Memory B cell (primary cell): Measurements from ENCODE around the gene ALDH3B2.
"Not testable (repeated sequence)": the region's sequence is repeated elsewhere in the genome, so short reads cannot be mapped to it uniquely, and the experiment has no call there.

Source experiments
- ATAC-seq: fragments of 150-1000 bp; cut with Tn5 transposase; 2 replicates; pipeline ENCODE4 v1.10.0; 2021; ENCODE audit warnings: low read depth, mild to moderate bottlenecking, moderate library complexity
- DNase-seq, 2 donors: peaks; one replicate each; pipeline ENCODE4 v3.0.0; 2022; ENCODE audit warnings: low spot score in 2 of 2
- H3K27ac Mint-ChIP-seq: one replicate; pipeline ENCODE4 v1.8.0; 2022; ENCODE audit warnings: mild to moderate bottlenecking, moderate library complexity, mixed read lengths
- H3K27me3 Mint-ChIP-seq: one replicate; pipeline ENCODE4 v1.8.0; 2022; ENCODE audit warnings: mixed read lengths
- H3K36me3 Mint-ChIP-seq: one replicate; pipeline ENCODE4 v1.8.0; 2022; ENCODE audit warnings: mild to moderate bottlenecking, mixed read lengths
- H3K4me1 Mint-ChIP-seq: one replicate; pipeline ENCODE4 v1.8.0; 2022; ENCODE audit warnings: mixed read lengths
- H3K4me3 Mint-ChIP-seq: one replicate; pipeline ENCODE4 v1.8.0; 2022; ENCODE audit warnings: mild to moderate bottlenecking, moderate library complexity, mixed read lengths
- H3K9me3 Mint-ChIP-seq: one replicate; pipeline ENCODE4 v1.8.0; 2022; ENCODE audit warnings: mixed read lengths

Gene ALDH3B2

GRCh38 chr11:67627812-67628624 is 46.4 kb downstream of the ALDH3B2 start:
- Mint-ChIP-seq H3K27ac (no peak overlapping the region), H3K9me3 (no peaks in the 10 kb centered on the region), H3K27me3 (no peaks in the 10 kb centered on the region), H3K4me3 (peak overlapping the region; percentile 27), H3K4me1 (peaks cover 14% of the 10 kb centered on the region), H3K36me3 (no peaks in the 10 kb centered on the region)
- DNase-seq (no peak), ATAC-seq (no peak)

DNA sequence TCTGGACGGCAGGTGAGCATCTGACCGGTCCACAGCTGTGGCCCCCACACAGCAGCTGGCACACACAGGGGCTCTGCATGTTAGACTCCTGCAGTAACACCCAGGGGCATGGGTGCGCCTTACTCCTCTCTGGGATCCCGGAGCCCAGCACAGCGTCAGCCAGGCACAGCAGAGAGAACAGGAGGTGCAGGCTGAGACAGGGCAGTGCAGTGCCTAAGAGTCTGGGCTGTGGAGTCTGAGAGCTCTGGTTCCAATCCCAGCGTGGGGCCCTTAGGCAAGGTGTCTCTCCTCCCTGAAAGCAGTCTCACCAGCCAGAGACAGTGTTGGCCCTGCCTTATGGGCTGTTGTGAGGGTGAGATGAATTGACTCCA is 47.0 kb downstream of the ALDH3B2 start:
- H3K36me3 Mint-ChIP-seq: no peaks in the 10 kb centered on the region
- no peaks in the 10 kb centered on the region for H3K27me3 Mint-ChIP-seq
- H3K9me3 Mint-ChIP-seq: no peaks in the 10 kb centered on the region
- H3K27ac Mint-ChIP-seq: no peak overlapping the region
- H3K4me1 Mint-ChIP-seq: peaks cover 14% of the 10 kb centered on the region
- no peak overlapping the region for H3K4me3 Mint-ChIP-seq
- DNase-seq (no peak), ATAC-seq (no peak)

DNA sequence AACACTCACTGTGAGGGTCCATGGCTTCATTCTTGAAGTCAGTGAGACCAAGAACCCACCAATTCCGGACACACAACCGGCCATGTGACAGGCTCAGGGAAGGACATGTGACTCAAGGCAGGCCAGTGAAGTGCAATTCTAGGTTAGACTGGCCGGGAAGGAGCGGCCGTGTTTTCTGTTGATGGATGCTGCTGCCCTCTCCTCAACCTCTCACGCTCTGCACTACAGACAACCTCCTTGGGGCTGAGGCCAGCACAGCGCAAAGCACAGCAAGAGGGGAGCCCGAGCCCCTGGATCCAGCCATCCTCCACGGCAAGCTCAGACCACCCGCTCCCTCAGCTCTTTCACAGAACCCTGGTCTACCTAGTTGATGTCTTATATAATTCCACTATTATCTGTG is 47.5 kb downstream of the ALDH3B2 start:
- H3K27me3 Mint-ChIP-seq: no peaks in the 10 kb centered on the region
- no peak for ATAC-seq
- H3K27ac Mint-ChIP-seq: no peak overlapping the region
- peaks cover 14% of the 10 kb centered on the region for H3K4me1 Mint-ChIP-seq
- no peaks in the 10 kb centered on the region for H3K36me3 Mint-ChIP-seq
- H3K4me3 Mint-ChIP-seq: no peak overlapping the region
- H3K9me3 Mint-ChIP-seq: no peaks in the 10 kb centered on the region
- DNase-seq: no peak

- H3K4me1 Mint-ChIP-seq: peaks cover 14% of the 10 kb centered on the region
- H3K36me3 Mint-ChIP-seq, H3K27me3 Mint-ChIP-seq, H3K27ac Mint-ChIP-seq, ATAC-seq, DNase-seq, H3K4me3 Mint-ChIP-seq, H3K9me3 Mint-ChIP-seq: not testable (repeated sequence)
These were observed 48.1 kb downstream of the ALDH3B2 start for GRCh38 chr11:67626131-67626833.

- not testable (repeated sequence) for H3K27ac Mint-ChIP-seq, ATAC-seq, H3K9me3 Mint-ChIP-seq
These were observed 50.6 kb downstream of the ALDH3B2 start for GRCh38 chr11:67623795-67624194.

DNA sequence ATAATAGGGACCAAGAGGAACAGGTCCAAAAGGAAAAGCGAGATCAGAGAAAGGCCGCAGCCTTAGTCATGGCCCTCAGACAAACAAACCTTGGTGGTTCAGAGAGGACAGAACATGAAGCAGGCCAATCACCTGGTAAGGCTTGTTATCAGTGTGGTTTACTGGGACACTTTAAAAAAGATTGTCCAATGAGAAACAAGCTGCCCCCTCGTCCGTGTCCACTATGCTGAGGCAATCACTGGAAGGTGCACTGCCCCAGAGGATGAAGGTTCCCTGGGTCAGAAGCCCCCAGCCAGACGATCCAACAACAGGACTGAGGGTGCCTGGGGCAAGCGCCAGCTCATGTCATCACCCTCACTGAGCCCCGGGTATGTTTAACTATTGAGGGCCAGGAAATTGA is 51.5 kb downstream of the ALDH3B2 start:
- H3K27ac Mint-ChIP-seq, DNase-seq, H3K4me1 Mint-ChIP-seq, H3K9me3 Mint-ChIP-seq, H3K27me3 Mint-ChIP-seq, H3K4me3 Mint-ChIP-seq, ATAC-seq, H3K36me3 Mint-ChIP-seq: not testable (repeated sequence)

More at GRCh38 chr11:67623795-67624194, 50.6 kb downstream of the ALDH3B2 start:
- not testable (repeated sequence) for H3K4me3 Mint-ChIP-seq, H3K36me3 Mint-ChIP-seq, H3K4me1 Mint-ChIP-seq, H3K27me3 Mint-ChIP-seq, DNase-seq

DNA sequence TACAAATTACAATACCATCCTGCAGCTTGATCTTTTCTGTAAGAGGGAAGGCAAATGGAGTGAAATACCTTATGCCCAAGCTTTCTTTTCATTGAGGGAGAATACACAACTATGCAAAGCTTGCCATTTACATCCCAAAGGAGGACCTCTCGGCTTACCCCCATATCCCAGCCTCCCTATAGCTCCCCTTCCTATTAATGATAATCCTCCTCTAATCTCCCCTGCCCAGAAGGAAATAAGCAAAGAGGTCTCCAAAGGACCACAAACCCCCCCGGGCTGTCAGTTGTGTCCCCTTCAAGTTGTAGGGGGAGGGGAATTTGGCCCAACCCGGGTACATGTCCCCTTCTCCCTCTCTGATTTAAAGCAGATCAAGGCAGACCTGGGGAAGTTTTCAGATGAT is 52.5 kb downstream of the ALDH3B2 start:
- not testable (repeated sequence) for H3K9me3 Mint-ChIP-seq

GRCh38 chr11:67620621-67621020 is 53.8 kb downstream of the ALDH3B2 start:
- H3K4me1 Mint-ChIP-seq, H3K27me3 Mint-ChIP-seq, DNase-seq: not testable (repeated sequence)

More for the DNA sequence above, 52.5 kb downstream of the ALDH3B2 start:
- H3K4me1 Mint-ChIP-seq, ATAC-seq, DNase-seq, H3K27ac Mint-ChIP-seq, H3K27me3 Mint-ChIP-seq, H3K4me3 Mint-ChIP-seq, H3K36me3 Mint-ChIP-seq: not testable (repeated sequence)

DNA sequence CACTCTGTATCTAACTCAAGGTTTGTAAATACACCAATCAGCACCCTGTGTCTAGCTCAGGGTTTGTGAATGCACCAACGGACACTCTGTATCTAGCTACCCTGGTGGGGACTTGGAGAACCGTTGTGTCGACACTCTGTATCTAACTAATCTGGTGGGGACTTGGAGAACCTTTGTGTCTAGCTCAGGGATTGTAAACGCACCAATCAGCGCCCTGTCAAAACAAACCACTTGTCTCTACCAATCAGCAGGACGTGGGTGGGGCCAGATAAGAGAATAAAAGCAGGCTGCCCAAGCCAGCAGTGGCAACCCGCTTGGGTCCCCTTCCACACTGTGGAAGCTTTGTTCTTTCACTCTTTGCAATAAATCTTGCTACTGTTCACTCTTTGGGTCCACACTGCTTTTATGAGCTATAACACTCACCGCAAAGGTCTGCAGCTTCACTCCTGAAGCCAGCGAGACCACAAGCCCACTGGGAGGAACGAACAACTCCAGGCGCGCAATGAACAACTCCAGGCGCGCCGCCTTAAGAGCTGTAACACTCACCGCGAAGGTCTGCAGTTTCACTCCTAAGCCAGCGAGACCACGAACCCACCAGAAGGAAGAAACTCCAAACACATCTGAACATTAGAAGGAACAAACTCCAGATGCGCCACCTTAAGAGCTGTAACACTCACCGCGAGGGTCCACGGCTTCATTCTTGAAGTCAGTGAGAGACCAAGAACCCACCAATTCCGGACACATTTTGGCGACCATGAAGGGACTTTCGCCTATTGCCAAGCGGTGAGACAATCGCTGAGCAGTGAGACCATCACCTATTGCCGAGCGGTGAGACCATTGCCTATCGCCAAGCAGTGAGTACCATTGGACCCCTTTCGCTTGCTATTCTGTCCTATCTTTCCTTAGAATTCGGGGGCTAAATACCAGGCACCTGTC is 54.5 kb downstream of the ALDH3B2 start:
- not testable (repeated sequence) for H3K4me3 Mint-ChIP-seq, H3K36me3 Mint-ChIP-seq, H3K4me1 Mint-ChIP-seq, DNase-seq, H3K27me3 Mint-ChIP-seq, H3K9me3 Mint-ChIP-seq, H3K27ac Mint-ChIP-seq, ATAC-seq

More at GRCh38 chr11:67620621-67621020, 53.8 kb downstream of the ALDH3B2 start:
- H3K4me3 Mint-ChIP-seq, H3K27ac Mint-ChIP-seq, H3K36me3 Mint-ChIP-seq, ATAC-seq, H3K9me3 Mint-ChIP-seq: not testable (repeated sequence)

DNA sequence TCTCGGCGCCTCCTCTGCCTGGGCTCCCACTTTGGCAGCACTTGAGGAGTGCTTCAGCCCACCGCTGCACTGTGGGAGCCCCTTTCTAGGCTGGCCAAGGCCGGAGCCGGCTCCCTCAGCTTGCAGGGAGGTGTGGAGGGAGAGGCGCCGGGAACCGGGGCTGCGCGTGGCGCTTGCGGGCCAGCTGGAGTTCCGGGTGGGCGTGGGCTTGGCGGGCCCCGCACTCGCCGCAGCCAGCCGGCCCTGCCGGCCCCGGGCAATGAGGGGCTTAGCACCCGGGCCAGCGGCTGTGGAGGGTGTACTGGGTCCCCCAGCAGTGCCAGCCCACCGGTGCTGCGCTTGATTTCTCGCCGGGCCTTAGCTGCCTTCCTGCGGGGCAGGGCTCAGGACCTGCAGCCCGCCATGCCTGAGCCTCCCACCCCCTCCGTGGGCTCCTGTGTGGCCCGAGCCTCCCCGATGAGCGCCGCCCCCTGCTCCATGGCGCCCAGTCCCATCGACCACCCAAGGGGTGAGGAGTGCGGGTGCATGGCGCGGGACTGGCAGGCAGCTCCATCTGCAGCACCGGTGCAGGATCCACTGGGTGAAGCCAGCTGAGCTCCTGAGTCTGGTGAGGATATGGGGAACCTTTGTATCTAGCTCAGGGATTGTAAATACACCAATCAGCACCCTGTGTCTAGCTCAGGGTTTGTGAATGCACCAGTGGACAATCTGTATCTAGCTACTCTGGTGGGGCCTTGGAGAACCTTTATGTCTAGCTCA is 55.3 kb downstream of the ALDH3B2 start:
- not testable (repeated sequence) for H3K4me3 Mint-ChIP-seq, DNase-seq, H3K27me3 Mint-ChIP-seq, H3K27ac Mint-ChIP-seq, ATAC-seq, H3K9me3 Mint-ChIP-seq, H3K36me3 Mint-ChIP-seq
- peaks cover 16% of the 10 kb centered on the region for H3K4me1 Mint-ChIP-seq

DNA sequence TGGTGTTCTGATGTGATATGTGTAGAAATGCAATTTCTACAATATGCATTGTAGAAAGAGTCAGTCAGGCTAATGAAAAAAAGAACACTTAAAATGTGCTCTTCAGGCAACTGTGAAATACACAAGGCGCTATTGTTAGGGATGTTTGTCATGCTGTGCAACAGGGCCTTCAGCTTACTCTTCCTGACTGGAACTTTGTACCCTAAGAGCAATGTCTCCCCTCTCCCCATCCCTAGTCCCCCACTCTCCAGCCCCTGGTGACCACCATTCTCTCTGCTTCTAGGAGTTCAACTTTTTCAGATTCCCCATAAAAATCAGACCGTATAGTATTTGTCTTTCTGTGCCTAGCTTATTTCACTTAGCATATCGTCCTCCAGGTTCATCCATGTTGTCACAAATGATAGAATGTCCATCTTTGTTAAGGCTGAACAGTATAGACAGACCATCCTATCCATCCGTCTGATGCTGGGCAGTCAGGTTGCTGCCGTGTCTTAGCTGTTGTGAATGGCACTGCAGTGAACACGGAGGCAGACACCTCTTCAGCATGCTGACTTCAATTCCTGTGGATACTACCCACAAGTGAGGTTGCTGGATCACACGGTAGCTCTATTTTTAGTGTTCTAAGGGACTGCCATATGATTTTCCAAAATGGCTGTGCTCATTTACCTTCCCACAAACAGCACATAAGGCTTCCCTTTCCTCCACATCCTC is 57.0 kb downstream of the ALDH3B2 start:
- Mint-ChIP-seq H3K27me3 (no peaks in the 10 kb centered on the region), H3K27ac (no peak overlapping the region), H3K4me1 (peaks cover 24% of the 10 kb centered on the region), H3K9me3 (no peaks in the 10 kb centered on the region), H3K36me3 (peaks cover 2% of the 10 kb centered on the region), H3K4me3 (no peak overlapping the region)
- no peak for DNase-seq
- ATAC-seq: no peak

- Mint-ChIP-seq H3K9me3 (no peaks in the 10 kb centered on the region), H3K27ac (no peak overlapping the region), H3K4me1 (peaks cover 24% of the 10 kb centered on the region), H3K36me3 (peaks cover 6% of the 10 kb centered on the region), H3K27me3 (no peaks in the 10 kb centered on the region), H3K4me3 (no peak overlapping the region)
- no peak for DNase-seq
- no peak for ATAC-seq
These were observed 57.8 kb downstream of the ALDH3B2 start for GRCh38 chr11:67616431-67617242.
